ENCODE data around the gene CEP41. TPM values are rescaled to one million over a fixed set of nuclear protein-coding genes. Genes with fewer than 3 reads are reported as not detected.

The CEP41 gene
- total RNA-seq, 1 donor from 2014 or later = 22.0 TPM

DNA sequence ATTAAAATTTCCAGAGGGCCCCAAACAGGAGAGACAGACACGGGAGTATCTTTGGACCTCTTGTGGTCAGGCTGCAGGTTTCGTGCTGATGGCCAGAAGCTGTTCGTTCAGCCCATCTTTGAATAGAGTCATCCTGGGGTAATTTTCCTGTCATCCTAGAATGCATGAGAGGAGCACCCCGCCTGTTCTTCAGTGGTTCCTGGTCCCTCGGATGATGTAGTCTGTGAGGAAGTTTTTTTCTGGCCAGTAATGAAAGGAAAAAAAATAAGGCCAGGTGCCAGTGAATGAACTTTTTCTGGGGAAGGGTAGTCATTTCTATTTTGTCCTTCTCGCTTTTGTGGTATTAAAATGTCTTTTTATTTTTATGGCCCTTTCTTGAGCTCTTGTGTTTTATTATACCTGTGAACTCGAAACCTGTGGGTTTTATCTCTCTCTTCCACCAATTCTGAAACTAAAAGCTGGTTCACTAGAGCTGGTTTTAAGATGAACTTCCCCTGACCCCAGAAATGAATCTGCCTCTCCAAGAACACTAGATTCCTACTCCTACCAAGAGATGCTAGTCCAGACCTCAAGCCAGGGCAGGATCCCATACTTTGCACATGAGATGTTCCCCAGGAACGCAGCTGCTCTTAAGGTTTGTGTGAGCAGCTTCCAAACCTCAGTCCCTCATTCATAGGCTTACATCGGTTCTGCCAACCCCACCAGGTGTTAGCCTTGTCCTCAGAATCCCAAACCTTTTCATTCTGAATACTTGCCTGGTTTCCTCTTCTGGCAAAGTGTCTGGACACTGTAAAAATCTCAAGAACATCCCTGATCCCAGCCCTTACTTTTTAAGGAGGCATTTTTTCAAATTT is 35.7 kb upstream of the CEP41 start:
- DNase-seq (ENCODE audit: low read depth) = no peak
- no peak overlapping the region for H3K4me3 ChIP-seq (ENCODE audit: low read depth, low read length)
- TF ChIP-seq, protein P1, sequence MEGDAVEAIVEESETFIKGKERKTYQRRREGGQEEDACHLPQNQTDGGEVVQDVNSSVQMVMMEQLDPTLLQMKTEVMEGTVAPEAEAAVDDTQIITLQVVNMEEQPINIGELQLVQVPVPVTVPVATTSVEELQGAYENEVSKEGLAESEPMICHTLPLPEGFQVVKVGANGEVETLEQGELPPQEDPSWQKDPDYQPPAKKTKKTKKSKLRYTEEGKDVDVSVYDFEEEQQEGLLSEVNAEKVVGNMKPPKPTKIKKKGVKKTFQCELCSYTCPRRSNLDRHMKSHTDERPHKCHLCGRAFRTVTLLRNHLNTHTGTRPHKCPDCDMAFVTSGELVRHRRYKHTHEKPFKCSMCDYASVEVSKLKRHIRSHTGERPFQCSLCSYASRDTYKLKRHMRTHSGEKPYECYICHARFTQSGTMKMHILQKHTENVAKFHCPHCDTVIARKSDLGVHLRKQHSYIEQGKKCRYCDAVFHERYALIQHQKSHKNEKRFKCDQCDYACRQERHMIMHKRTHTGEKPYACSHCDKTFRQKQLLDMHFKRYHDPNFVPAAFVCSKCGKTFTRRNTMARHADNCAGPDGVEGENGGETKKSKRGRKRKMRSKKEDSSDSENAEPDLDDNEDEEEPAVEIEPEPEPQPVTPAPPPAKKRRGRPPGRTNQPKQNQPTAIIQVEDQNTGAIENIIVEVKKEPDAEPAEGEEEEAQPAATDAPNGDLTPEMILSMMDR (conservative IDR thresholded peaks at IDR 0.05; ENCODE audit: low read depth, low read length) = no peak

DNA sequence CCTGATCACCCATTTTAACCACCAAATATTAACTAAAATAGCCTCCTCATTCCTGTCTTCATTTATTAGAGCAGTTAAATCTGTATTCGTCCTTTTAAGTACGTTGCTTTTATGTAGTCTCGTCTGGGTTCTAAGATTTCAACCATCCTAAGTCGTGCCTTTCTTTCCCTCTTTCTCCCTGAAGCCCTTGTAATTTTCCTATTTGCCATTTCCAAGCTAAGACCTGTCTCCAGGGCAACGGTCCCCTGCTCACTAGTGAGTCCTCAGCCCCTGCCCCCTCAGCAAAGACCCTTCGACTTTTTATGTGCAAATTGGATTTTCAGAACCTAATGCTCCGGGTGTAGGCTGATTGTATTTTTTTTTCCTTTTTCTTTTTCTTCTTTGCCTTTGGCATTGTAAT is 35.0 kb upstream of the CEP41 start:
- TF ChIP-seq, protein P1 (conservative IDR thresholded peaks at IDR 0.05; ENCODE audit: low read depth, low read length) = no peak

DNA sequence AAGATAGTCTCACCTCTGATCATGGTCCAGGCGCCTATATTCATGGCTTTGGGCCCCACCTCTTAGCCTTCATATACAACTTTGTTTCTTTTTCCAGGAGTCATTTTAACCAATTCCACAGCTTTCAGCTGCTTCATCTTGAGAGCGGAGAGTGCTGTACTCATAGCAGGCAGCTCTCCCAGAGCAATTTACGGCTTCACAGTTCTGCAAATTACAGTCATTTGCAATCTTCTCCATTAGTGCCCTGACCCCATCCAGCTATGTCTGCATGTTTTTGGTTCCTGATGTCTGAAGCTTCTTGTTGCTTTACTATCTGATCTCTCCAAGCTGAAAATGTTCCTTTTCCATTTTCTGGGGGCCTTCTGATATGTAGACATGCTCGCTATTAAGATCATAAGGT is 33.1 kb upstream of the CEP41 start:
- no peak overlapping the region for H3K4me3 ChIP-seq (ENCODE audit: low read depth, low read length)
- no peak for DNase-seq (ENCODE audit: low read depth)
- TF ChIP-seq, protein P1 (conservative IDR thresholded peaks at IDR 0.05; ENCODE audit: low read depth, low read length) = no peak

More for the DNA sequence above, 35.0 kb upstream of the CEP41 start:
- DNase-seq (ENCODE audit: low read depth) = no peak
- no peak overlapping the region for H3K4me3 ChIP-seq (ENCODE audit: low read depth, low read length)

DNA sequence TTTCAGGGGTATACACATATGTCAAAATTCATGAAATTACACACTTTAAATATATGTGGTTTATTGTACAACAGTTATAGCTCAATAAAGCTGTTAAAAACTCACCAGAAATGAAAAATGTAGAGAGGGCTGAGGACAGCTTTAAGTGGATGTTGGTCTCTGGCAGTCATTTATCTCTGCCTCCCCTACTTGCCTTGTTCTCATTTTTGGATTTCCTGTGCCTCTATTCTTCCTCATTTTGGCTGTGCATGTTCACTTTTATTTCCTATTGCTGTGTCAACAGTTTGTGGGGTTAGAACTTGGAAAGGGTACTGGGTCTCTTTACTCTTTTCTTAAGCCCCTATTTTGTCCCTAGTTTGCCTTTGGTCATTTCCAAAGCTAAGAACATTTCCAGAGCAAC is 32.5 kb upstream of the CEP41 start:
- H3K4me3 ChIP-seq (ENCODE audit: low read depth, low read length) = no peak overlapping the region
- TF ChIP-seq, protein P1 (conservative IDR thresholded peaks at IDR 0.05; ENCODE audit: low read depth, low read length) = no peak
- no peak for DNase-seq (ENCODE audit: low read depth)

DNA sequence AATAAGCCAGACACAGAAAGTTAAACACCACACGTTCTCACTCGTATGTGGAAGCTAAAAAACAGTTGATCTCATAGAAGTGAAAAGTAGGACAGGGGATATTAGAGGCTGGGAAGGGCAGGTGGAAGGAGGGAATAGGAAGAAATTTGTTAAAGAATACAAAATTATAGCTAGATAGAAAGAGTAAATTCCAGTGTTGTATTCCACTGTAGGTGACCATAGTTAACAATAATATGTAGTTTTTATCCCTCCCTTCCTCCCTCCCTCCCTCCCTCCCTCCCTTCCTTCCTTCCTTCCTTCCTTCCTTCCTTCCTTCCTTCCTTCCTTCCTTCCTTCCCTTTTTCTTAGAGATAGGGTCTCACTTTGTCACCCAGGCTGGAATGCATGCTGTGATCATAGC is 31.2 kb upstream of the CEP41 start:
- TF ChIP-seq, protein P1 (conservative IDR thresholded peaks at IDR 0.05; ENCODE audit: low read depth, low read length) = no peak
- DNase-seq (ENCODE audit: low read depth) = no peak
- H3K4me3 ChIP-seq (ENCODE audit: low read depth, low read length) = no peak overlapping the region

DNA sequence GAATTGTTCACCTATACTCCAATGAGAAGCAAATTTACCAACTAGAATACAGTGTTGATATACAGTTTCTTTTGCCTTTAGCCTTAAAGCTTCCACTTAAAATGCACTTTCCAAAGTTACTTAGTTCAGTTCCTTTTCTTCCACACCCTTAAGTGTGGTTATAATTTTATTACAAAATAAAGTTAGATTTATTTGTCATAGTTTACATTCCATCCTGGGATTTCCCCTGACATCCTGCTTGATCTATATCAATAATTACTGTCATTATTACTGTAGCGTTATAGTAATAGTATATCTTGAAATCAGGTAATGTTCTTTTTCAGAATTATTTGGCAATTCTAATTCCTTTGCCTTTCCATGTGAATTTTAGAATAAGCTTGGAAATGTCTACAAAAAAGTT is 27.8 kb upstream of the CEP41 start:
- no peak overlapping the region for H3K4me3 ChIP-seq (ENCODE audit: low read depth, low read length)
- TF ChIP-seq, protein P1 (conservative IDR thresholded peaks at IDR 0.05; ENCODE audit: low read depth, low read length) = no peak
- DNase-seq (ENCODE audit: low read depth) = no peak
